HG02884 (cell line): ENCODE measurements around the gene GLE1.
"Not testable (repeated sequence)": the region's sequence is repeated elsewhere in the genome, so short reads cannot be mapped to it uniquely, and the experiment has no call there.

Experiments used
- ATAC-seq: cut with Tn5 transposase; IDR thresholded peaks from one replicate; pipeline ENCODE4 v1.9.1; 2021; ENCODE audit warnings: mild to moderate bottlenecking, moderate library complexity; ENCODE audit not compliant: unreplicated experiment

Gene GLE1

GRCh38 chr9:128551657-128552152 lies 47.2 kb downstream of the GLE1 start:
- ATAC-seq = no peak

GRCh38 chr9:128552153-128552743 lies 47.7 kb downstream of the GLE1 start, which contains the start of gene SPTAN1:
Gene SPTAN1, plus strand, starts transcription at chr9:128552587. Its CDS starts 14,154 bp downstream, at chr9:128566741.
- peak; percentile 61 for ATAC-seq

- peak; percentile 32 for ATAC-seq
These were observed 48.4 kb downstream of the GLE1 start for GRCh38 chr9:128552744-128553440.

GRCh38 chr9:128553728-128554127 lies 49.2 kb downstream of the GLE1 start:
- no peak for ATAC-seq

GRCh38 chr9:128554155-128554862 lies 49.8 kb downstream of the GLE1 start:
- ATAC-seq = no peak

- no peak for ATAC-seq
These were observed 50.7 kb downstream of the GLE1 start for GRCh38 chr9:128555180-128555721.

GRCh38 chr9:128556276-128556675 lies 51.8 kb downstream of the GLE1 start:
- no peak for ATAC-seq

- ATAC-seq = no peak
These were observed 52.6 kb downstream of the GLE1 start for GRCh38 chr9:128556926-128557634.

GRCh38 chr9:128558431-128559310 lies 54.2 kb downstream of the GLE1 start:
- ATAC-seq = peak; percentile 57

GRCh38 chr9:128565578-128565977 lies 61.1 kb downstream of the GLE1 start:
- no peak for ATAC-seq

GRCh38 chr9:128568470-128569078 lies 64.1 kb downstream of the GLE1 start:
- ATAC-seq = no peak

GRCh38 chr9:128575469-128575868 lies 71.0 kb downstream of the GLE1 start:
- no peak for ATAC-seq

GRCh38 chr9:128575916-128576315 lies 71.4 kb downstream of the GLE1 start:
- ATAC-seq = no peak

- ATAC-seq = no peak
These were observed 72.7 kb downstream of the GLE1 start for GRCh38 chr9:128577206-128577605.

GRCh38 chr9:128579194-128579593 lies 74.7 kb downstream of the GLE1 start:
- ATAC-seq = no peak

GRCh38 chr9:128580731-128581130 lies 76.2 kb downstream of the GLE1 start:
- ATAC-seq = no peak

GRCh38 chr9:128585155-128585554 lies 80.6 kb downstream of the GLE1 start:
- not testable (repeated sequence) for ATAC-seq

GRCh38 chr9:128586934-128587333 lies 82.4 kb downstream of the GLE1 start:
- not testable (repeated sequence) for ATAC-seq

- ATAC-seq = no peak
These were observed 82.9 kb downstream of the GLE1 start for GRCh38 chr9:128587453-128587852.
